Testis (tissue), 2 donors: Measurements from ENCODE around the gene AKAP10.

Source experiments
- POLR2A ChIP-seq: fragments of 450-650 bp; IDR thresholded peaks from one replicate; pipeline ENCODE4 v1.6.1; 2017; ENCODE audit warnings: antibody characterized with exemption, mild to moderate bottlenecking, moderate library complexity
- TF ChIP-seq, protein P1 (sequence below), 3 experiments: fragments of 450-650 bp in 2 of 3; fragments of 200-600 bp in 1 of 3; sonication (generic) in 1 of 3; IDR thresholded peaks; one replicate each; pipeline ENCODE4 v1.5.1; 2016 to 2019; ENCODE audit warnings: antibody characterized with exemption in 3 of 3, mild to moderate bottlenecking in 2 of 3, moderate library complexity in 1 of 3

GRCh38 chr17:19883537-19884215 is 94.0 kb downstream of the AKAP10 start:
- TF ChIP-seq, protein P1, sequence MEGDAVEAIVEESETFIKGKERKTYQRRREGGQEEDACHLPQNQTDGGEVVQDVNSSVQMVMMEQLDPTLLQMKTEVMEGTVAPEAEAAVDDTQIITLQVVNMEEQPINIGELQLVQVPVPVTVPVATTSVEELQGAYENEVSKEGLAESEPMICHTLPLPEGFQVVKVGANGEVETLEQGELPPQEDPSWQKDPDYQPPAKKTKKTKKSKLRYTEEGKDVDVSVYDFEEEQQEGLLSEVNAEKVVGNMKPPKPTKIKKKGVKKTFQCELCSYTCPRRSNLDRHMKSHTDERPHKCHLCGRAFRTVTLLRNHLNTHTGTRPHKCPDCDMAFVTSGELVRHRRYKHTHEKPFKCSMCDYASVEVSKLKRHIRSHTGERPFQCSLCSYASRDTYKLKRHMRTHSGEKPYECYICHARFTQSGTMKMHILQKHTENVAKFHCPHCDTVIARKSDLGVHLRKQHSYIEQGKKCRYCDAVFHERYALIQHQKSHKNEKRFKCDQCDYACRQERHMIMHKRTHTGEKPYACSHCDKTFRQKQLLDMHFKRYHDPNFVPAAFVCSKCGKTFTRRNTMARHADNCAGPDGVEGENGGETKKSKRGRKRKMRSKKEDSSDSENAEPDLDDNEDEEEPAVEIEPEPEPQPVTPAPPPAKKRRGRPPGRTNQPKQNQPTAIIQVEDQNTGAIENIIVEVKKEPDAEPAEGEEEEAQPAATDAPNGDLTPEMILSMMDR (IDR thresholded peaks at IDR 0.05), result no peak
- no peak for TF ChIP-seq POLR2A
